OCI-LY7 (cell line): ENCODE results near the gene NPC2. TPM values are rescaled to one million over a fixed set of nuclear protein-coding genes. Genes with fewer than 3 reads are reported as not detected.

ENCODE experiments used
- Bru-seq: library from RNA; stranded (reverse); fragments of 400-500 nt; gene quantifications from one replicate; lab custom pipeline; 2021; lab: Mats Ljungman, UMichigan
- BruChase-seq, 2 experiments: library from RNA; stranded (reverse); fragments of 400-500 nt; gene quantifications; one replicate each; lab custom pipeline; 2021; lab: Mats Ljungman, UMichigan
- BruUV-seq: library from RNA; stranded (reverse); fragments of 400-500 nt; replicated peaks from 2 replicates; lab custom pipeline; 2021; lab: Mats Ljungman, UMichigan
- CTCF ChIA-PET: fragments of 300-600 bp; sonication (Branson Sonifier 250); formaldehyde crosslinking; loops from one replicate; lab custom pipeline; 2022; ENCODE audit warnings: antibody characterized with exemption; ENCODE audit not compliant: unreplicated experiment; lab: Charles Lee
- POLR2A ChIA-PET: fragments of 300-600 bp; sonication (Branson Sonifier 250); formaldehyde crosslinking; loops from one replicate; lab custom pipeline; 2022; ENCODE audit warnings: antibody characterized with exemption; lab: Charles Lee
- DNase-seq: peaks from one replicate; pipeline ENCODE4 v3.0.0-alpha.2; 2015; ENCODE audit warnings: low spot score
- H2AFZ ChIP-seq: fragments of 200-600 bp; sonication (generic), shearing (Covaris generic); 2 replicates; pipeline ENCODE4 v1.6.1; 2014; ENCODE audit warnings: mild to moderate bottlenecking, antibody characterized with exemption, low read length, moderate library complexity
- H3K27ac ChIP-seq: fragments of 200-600 bp; sonication (generic); 2 replicates; pipeline ENCODE4 v1.5.1; 2014; ENCODE audit warnings: mixed run types, low read depth, mild to moderate bottlenecking, moderate library complexity, low read length, inconsistent platforms; ENCODE audit not compliant: poor library complexity, severe bottlenecking
- H3K36me3 ChIP-seq: fragments of 200-600 bp; sonication (generic); 2 replicates; pipeline ENCODE4 v1.6.1; 2014; ENCODE audit warnings: mild to moderate bottlenecking, antibody characterized with exemption, low read length, moderate library complexity, mixed read lengths; ENCODE audit not compliant: insufficient read depth
- H3K4me1 ChIP-seq: fragments of 200-600 bp; sonication (generic); 2 replicates; pipeline ENCODE4 v1.5.1; 2014; ENCODE audit warnings: mild to moderate bottlenecking, low read length; ENCODE audit not compliant: insufficient read depth, poor library complexity, severe bottlenecking
- H3K4me2 ChIP-seq: fragments of 200-600 bp; sonication (generic); 2 replicates; pipeline ENCODE4 v1.6.1; 2014; ENCODE audit warnings: mild to moderate bottlenecking, low read length
- H3K4me3 ChIP-seq: fragments of 200-600 bp; sonication (generic); 2 replicates; pipeline ENCODE4 v1.5.1; 2014; ENCODE audit warnings: mild to moderate bottlenecking, low read depth, low read length; ENCODE audit not compliant: poor library complexity, severe bottlenecking
- H3K79me2 ChIP-seq: fragments of 200-600 bp; sonication (generic); 2 replicates; pipeline ENCODE4 v1.6.1; 2016; ENCODE audit warnings: low read depth, mild to moderate bottlenecking, low read length, moderate library complexity, mixed read lengths; ENCODE audit not compliant: insufficient read depth
- H3K9me2 ChIP-seq: fragments of 200-600 bp; sonication (generic); 2 replicates; pipeline ENCODE4 v1.6.1; 2016; ENCODE audit warnings: mild to moderate bottlenecking, low read length, mixed read lengths; ENCODE audit not compliant: insufficient read depth
- H3K9me3 ChIP-seq: fragments of 200-600 bp; sonication (generic); 2 replicates; pipeline ENCODE4 v1.6.1; 2014; ENCODE audit warnings: mild to moderate bottlenecking, mixed run types, low read length, mixed read lengths
- H4K20me1 ChIP-seq: fragments of 200-600 bp; sonication (generic); 2 replicates; pipeline ENCODE4 v1.6.1; 2014; ENCODE audit warnings: mild to moderate bottlenecking, antibody characterized with exemption, low read length, moderate library complexity, mixed read lengths; ENCODE audit not compliant: insufficient read depth
- CTCF ChIP-seq: fragments of 200-600 bp; sonication (generic); conservative IDR thresholded peaks from 2 replicates; pipeline ENCODE4 v1.5.1; 2014; ENCODE audit warnings: mild to moderate bottlenecking, antibody characterized with exemption, low read length, moderate library complexity, mixed read lengths
- EZH2phosphoT487 ChIP-seq: fragments of 200-600 bp; sonication (generic); IDR thresholded peaks from 2 replicates; pipeline ENCODE4 v1.6.1; 2018; ENCODE audit warnings: low read depth, borderline replicate concordance, mild to moderate bottlenecking, mixed run types, antibody characterized with exemption, low read length, moderate library complexity, mixed read lengths
- intact Hi-C: fragments of 100-400 bp; cut with micrococcal nuclease; formaldehyde crosslinking; loops from one replicate; pipeline ENCODE4 v1.10.0; 2022; ENCODE audit not compliant: unreplicated experiment
- long read RNA-seq: library from polyadenylated mRNA; stranded (forward); transcript quantifications from one replicate; pipeline ENCODE4 v2.0.0, GENCODE V29; 2022
- total RNA-seq, 2 experiments: library from RNA; depleted of rRNA in 1 of 2; stranded (reverse); fragments of >200 nt in 1 of 2; shearing (Covaris generic) in 1 of 2; gene quantifications; 2 replicates each; pipeline ENCODE4 v1.2.3, GENCODE V29; 2014 to 2022

Gene NPC2
- total RNA-seq (2014; rRNA removed; shearing (Covaris generic)) = 52.4 and 80.8 TPM in 2 replicates
- 37.8 and 42.1 TPM in 2 replicates for total RNA-seq (2022)
- percentile 52 among the genes with signal in this experiment for Bru-seq, nascent RNA
- percentile 59 among the genes with signal in this experiment for BruChase-seq, experiment 1, labeled RNA remaining after a 6-hour chase
- BruChase-seq, experiment 2, labeled RNA remaining after a 2-hour chase = percentile 50 among the genes with signal in this experiment
- long read RNA-seq, transcript NPC2-207 (5 exons, 1,035 nt) = major isoform, 41 of 43 reads
- long read RNA-seq, partial matches to known transcripts = 0 of 43 reads
- long read RNA-seq, other reads (novel, unspliced or antisense) = 2 of 43 reads

- intact Hi-C loops = loop anchor here (1.0 to 10.0 kb wide), 3 partner anchors 92 to 168 kb away; no protein-coding TSS in a partner anchor
- Histone ChIP-seq H4K20me1 (no peaks in the 10 kb centered on the region), H3K27ac (peak within 1 kb of the TSS; percentile 36), H3K4me3 (peak within 1 kb of the TSS; percentile 89), H3K4me2 (peak within 1 kb of the TSS; percentile 97), H3K9me3 (no peaks in the 10 kb centered on the region), H3K9me2 (no peaks in the 10 kb centered on the region), H3K79me2 (peaks cover 10% of the 10 kb centered on the region; the same call in 1 of the 2 replicates), H2AFZ (peak within 1 kb of the TSS; percentile 84), H3K4me1 (peaks cover 43% of the 10 kb centered on the region), H3K36me3 (peaks cover 14% of the 10 kb centered on the region; the same call in 1 of the 2 replicates)
- CTCF ChIA-PET = no interaction called here
- POLR2A ChIA-PET = interaction anchor here (0.6 to 1.7 kb wide), 4 partner anchors 9 to 319 kb away, joined by 3 to 7 read pairs (median 4); no protein-coding TSS in a partner anchor
- BruUV-seq = no TSS peak
- TF ChIP-seq CTCF (no peak), EZH2phosphoT487 (no peak)
- no peak for DNase-seq
Observed at GRCh38 chr14:74492776-74493342, at the start of gene NPC2. NPC2 (minus strand) TSS chr14:74493305; CDS start chr14:74493274, 31 bp downstream.

- no TSS peak for BruUV-seq
- intact Hi-C loops = no loop called here
- no peak for TF ChIP-seq CTCF
- no peak for TF ChIP-seq EZH2phosphoT487
- H3K4me1 ChIP-seq = no peaks in the 10 kb centered on the region
- no peaks in the 10 kb centered on the region for H3K79me2 ChIP-seq
- H3K9me2 ChIP-seq = no peaks in the 10 kb centered on the region
- H4K20me1 ChIP-seq = no peaks in the 10 kb centered on the region
- no peaks in the 10 kb centered on the region for H3K36me3 ChIP-seq
- POLR2A ChIA-PET = no interaction called here
- no peak overlapping the region for H3K27ac ChIP-seq
- H2AFZ ChIP-seq = no peak overlapping the region
- H3K4me3 ChIP-seq = no peak overlapping the region
- DNase-seq = no peak
- H3K9me3 ChIP-seq = no peaks in the 10 kb centered on the region
- no peak overlapping the region for H3K4me2 ChIP-seq
- CTCF ChIA-PET = no interaction called here
Observed at GRCh38 chr14:74542056-74542685, 49.1 kb upstream of the NPC2 start.
